Measurements from ENCODE around the gene FBXL3.
"Not testable (repeated sequence)": the region's sequence is repeated elsewhere in the genome, so short reads cannot be mapped to it uniquely, and the experiment has no call there.

FBXL3 gene

DNA sequence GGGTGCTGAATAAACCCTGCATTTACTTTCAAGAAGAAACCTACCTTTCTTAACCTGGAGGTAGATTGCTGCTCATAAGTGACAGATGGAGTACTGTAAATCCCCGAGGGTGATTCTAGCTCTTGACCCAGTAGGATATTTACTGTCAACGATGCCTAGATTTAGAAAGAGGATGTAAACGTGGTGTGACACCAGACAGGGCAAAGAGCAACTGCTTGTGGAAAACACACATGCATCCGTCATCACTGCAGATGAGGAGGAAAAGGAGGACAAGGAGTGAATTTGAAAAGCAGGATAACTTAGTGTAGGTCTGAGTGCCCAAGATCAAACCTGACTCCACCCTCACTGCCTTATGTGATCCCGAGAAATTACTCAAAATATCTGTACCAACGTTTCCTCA, 44.9 kb downstream of the FBXL3 start:
- no peak for DNase-seq

DNA sequence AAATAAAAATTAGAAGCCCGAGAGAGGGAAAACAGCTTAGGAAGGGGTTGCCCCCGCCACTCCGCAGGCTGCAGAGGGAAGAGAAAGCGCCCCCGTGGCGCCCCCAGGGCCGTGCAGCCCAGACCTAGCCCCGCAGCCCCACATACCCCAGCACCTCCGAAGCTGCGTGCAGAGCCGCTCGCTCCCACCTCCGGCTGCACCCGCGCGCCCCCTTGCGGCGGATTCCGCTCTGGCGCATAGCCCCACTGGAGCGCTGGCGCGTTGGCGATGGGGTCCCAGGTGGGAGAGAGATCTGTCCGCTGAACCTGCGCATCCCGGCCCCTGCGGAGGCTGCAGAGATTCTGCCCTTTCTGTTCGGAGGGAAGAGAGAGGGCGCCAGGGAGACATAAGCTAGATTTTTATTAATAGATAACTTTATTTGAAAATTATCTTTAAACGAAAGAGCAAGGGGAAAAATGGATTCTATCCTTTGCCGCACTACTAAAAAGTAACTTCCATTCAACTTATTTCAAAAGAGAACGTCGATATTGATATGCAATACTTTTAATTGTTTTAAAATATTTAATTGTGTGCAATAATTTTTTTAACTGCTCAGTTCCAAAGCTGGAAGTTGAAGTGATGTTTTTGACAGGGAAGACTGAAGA, 46.8 kb downstream of the FBXL3 start:
- DNase-seq, result peak; percentile 81

DNA sequence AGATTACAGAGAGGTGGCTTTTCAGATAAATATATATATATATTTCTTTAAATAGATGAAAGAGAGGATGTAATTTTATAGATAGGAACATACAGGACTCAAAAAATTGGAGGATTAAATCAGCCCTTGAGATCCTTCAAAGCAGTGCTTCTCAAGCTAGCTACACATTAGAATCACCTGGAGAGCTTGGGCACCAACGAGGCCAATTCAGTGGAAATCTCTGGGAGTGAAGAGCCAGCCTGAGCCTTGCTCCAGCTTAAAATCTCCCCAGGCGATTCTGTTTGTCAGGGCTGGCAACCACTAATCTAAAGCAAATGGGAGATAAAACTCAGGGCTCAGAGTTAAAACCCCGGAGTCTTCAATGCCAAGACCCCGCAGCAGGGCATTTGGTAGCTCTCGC, 50.0 kb downstream of the FBXL3 start:
- DNase-seq, result no peak

DNA sequence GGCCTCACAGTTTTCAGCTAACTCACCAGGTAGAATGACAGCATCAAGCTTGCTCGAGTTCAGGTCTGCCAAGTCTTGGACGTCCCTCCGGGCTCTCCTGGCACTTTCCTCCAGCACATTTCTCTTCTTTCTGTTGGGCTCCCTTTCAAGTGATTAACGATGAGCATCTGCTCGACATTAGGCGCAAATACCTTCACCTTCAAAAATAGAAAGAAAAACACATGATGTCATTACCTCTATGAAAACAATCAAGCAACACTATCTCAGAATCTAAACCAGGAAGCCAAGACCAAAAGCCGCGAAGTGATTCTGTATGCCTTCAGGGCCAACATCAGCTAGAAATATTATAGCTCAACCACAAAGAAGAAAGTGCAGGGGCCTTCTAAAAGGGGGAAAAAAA, 50.5 kb downstream of the FBXL3 start:
- DNase-seq, result no peak

DNA sequence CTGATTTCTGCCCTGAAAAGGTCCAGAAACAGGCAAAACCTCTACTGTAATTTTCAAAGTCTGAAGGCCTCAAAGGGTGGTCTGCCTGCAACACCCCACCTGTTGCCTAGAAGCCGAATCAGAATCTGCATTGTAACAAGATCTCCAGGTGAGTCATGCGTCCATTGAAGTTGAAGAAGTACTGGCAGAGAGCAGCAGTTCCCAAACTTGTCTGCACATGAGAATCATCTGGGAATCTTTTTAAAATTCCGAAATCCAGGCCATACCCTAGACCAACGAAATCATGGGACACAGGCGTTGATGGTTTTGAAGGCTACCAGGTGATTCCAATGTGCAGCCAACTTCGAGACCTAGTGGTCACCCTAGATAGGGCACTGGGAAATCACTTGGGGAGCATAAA, 51.1 kb downstream of the FBXL3 start:
- DNase-seq, result no peak

DNA sequence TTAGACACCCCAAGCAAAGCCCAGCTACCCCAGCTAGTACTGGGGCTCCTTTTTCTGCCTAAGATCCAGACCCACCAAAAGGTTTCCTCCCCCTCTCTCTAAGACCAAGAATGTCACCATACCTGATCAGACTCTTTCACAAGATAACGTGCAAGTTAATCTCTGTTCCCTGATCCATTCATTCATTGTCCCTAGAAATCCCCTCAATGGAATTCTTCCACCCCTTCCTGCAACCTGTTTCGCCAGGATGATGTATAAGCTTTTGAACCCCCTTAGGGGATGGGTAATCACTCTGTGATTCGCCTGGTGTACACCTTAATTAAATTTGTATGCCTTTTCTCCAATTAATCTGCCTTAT, 52.4 kb downstream of the FBXL3 start:
- DNase-seq, result no peak

DNA sequence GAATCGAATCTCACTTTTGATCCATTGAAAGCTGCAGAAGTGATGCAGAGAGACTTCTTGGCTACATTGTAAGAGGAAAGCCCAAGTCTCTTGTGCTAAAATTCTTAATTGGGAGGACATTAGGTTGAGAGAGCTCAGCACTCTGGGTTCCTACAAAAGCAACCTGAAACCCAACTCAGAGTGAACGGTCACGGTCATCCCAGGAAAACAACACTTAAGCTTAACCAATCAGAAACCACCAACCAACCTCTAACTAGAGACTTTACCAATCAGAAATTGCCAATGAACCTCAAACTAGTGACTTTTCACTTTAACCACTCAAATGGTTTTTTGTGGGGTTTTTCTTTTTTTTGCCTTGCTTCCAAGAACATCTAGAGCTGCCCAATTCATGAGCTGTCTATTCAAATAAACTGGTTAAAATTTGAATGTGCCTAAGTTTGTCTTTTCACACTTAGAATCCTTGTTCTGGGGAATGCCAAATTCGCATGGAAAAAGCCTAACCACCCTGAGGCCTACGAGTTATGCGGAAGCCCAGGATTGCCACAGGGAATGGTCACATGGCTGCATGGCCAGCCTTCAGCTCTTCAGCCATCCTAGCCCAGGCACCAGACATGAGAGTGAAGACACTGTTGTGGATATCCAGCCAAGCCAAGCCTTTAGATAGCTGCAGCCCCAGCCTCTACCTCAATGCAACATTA, 52.9 kb downstream of the FBXL3 start:
- no peak for DNase-seq

DNA sequence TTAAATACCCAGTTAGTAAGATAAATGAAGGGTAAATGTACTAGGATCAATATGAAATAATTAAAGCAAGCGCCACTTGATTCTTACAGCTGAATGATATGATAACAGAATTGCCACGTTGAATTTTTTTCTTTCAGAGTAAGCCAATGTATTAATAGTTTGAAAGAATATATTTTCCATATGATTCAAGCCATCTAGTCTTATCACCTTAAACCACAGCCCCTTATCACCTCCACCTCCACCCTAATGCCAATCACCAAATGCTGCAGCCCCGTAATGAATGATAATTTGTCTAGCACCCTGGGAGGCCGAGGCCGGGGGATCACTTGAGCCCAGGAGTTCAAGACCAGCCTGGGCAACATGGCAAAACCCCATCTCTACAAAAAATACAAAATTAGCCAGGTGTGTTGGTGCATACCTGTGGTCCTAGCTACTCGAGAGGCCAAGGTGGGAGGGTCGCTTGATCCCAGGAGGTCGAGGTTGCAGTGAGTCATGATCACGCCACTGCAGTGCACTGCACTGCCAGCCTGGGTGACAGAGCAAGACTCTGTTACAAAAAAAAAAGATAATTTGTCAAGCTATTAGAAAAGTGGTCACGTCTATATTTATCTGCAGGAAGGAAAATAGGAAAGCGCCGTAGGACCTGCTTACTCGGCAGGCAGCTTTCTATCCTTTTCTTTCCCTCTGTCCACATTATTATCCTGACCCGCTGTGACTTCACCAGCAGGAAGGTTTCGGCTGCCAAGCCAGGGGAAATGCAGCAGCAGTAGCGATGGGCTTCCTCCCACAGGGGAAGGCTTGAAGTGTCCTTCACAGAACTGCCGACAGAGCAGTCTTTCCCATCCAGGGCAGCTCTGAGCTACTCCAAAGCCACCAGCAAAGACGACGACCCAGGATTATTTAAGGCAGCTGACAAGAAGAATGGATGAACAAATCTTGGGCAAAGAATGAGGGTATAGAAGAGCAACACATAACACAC, 54.8 kb downstream of the FBXL3 start:
- DNase-seq, result peak; percentile 53

DNA sequence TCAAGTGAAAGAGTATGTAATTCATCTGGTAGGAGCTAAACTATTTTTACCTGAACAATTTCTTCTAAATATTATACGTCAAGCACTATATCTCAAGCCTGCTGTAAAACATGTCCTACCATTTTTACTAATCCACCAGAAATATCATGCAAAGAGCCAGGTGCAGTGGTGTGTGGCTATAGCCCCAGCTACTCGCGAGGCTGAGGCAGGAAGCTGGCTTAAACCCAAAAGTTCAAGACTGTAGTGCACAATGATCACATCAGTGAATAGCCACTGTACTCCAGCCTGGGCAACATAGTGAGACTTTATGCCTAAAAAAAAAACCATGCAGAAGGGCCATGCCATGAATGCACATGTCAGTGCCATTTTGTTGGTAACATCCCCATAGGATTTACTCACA, 55.7 kb downstream of the FBXL3 start:
- peak; percentile 10 for DNase-seq

DNA sequence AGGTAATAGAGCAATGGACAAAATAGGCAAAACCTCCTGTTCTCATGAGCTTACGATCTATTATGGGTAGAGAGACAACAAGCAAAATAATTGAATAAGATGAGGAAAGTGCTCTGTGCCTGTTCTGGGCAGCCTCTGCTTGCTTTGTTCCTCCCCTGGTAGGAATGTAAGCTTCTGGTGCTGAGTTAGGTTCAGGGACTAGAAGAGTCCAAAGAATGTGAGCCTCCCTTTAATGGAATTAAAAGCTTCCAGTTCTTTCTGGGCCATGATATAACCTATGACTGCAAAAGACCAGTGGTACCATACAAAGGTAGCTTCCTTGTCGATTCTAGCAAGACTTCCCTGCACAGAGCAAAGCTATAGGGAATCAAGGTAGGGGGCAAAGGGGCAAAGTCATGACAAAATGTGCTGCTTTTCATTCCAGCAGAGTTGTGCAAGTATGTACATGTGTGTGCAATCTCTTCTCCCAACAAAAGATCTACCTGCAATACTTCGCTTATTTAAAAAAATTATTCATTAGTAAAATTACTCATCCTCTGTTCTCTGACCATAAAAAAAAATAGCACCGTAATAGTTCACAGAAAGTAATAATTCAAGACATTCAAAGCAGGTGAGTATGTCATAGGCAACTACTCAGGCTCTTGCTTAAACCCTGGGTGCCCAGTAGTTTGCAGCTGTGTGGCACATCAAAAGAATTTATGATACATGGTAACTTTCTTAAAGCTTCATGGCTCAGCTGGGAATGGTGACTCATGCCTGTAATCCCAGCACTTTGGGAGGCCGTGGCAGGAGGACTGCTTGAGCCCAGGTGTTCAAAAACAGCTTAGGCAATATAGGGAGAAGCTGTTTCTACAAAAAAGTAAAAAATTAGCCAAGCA, 57.2 kb downstream of the FBXL3 start:
- DNase-seq, result no peak

DNA sequence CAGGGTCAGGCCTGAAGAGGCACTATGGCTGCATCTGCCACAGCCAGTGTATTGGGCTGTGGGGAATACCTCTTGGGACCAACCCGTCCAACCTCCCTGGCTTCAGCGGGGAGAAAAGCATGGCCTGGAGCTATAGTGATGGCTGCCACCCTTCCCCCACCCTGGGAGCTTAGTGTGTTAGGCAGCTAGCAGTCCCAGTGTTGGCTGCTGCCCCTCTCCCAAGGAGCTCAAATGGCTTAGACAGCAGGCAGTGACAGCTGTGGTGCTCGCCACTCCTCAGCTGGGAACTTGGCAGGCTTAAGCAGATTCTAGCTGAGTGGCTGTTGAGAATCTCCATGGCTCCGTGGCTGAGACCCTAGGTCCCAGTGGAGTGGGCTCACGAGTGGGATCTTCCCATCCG, 58.9 kb downstream of the FBXL3 start:
- no peak for DNase-seq

DNA sequence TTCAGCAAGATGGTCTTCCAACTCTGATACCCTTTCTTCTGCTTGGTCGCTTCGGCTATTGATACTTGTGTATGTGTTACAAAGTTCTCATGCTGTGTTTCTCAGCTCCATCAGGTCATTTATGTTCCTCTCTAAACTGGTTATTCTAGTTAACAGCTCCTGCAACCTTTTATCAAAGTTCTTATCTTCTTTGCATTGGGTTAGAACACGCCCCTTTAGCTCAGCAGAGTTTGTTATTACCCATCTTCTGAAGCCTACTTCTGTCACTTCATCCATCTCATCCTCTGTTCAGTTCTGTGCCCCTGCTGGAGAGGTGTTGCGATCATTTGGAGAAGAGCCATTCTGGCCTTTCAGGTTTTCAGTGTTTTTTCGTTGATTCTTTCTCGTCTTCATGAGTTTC, 59.9 kb downstream of the FBXL3 start:
- no peak for DNase-seq

DNA sequence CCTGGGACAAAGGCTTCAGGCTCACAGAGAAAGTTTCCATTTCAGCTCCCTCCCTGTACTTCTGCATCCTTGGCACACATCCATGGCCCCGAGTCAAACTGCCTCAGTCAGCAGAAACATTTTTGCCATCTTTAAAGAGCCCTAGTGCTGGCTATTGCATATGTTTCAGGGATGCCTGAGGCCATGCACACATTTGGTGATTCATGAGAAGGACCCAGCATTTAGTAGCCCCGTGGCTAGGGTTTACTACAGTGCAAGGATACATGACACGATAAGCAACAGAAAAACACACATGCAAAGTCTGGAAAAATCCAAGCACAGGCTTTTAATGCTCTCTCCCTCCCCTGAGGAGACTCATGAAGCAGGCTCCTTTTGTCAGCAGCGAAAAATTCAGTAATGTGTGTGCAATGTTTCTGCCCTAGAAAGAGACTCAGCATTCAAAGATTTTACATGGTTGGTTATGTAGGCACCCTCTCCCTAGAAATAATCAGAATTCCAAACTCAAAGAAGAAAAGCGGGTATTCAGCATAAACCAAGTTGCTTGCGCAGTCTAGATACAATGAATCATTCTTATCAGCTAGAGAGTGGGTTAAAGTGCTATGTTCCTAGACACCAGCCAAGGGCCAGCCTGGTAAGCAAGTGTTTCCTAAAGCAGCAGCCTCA, 61.1 kb downstream of the FBXL3 start:
- DNase-seq, result no peak

DNA sequence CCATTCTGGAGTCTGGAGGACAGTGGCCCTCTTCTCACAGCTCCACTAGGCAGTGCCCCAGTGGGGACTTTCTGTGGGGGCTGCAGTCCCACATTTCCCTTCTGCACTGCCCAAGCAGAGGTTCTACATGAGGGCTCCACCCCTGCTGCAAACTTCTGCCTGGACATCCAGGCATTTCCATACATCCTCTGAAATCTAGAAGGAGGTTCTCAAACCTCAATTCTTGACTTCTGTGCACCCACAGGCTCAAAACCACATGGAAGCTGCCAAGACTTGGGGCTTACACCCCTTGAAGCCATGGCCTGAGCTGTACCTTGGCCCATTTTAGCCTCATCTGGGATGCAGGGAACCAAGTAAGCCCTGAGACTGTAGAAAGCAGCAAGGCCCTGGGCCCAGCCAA, 67.2 kb downstream of the FBXL3 start:
- not testable (repeated sequence) for DNase-seq

DNA sequence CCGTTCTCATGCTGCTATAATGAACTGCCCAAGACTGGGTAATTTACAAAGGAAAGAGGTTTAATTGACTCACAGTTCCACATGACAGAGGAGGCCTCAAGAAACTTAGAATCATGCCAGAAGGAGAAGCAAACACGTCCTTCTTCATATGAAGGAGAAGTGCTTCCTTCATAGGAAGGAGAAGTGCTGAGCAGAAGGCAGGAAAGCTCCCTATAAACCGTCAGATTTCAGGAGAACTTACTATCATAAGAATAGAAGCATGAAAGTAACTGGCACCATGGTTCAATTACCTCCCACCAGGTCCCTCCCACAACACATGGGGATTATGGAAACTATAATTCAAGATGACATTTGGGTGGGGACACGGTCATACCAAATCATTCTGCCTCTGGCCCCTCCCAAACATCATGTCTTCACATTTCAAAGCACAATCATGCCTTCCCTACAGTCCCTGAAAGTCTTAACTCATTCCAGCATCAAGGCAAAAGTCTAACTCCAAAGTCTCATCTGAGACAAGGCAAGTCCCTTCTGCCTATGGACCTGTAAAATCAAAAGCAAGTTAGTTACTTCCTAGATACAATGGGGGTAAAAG, 68.0 kb downstream of the FBXL3 start:
- DNase-seq, result no peak

DNA sequence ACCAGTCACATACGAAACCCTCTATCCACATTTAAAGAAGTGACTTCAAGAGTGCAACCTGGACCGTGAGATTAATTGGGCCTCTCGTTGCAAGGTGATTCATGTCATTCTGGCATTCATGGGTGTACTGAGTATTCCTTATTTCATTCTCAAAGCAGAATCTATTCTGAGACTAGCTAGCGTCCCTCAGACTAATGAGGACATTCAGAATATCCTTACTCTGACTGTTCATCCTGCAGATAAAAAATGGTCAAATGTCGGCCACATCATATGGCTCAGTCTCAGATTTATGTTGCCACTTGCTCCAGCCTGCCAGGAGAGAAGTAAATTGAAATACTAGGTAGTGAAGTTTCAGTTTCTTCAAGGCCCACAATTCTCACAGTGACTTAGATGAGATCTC, 71.3 kb downstream of the FBXL3 start:
- DNase-seq, result no peak
